Fibroblast of lung (primary cell): ENCODE data around the gene CD58.

ENCODE experiments used
- CTCF ChIP-seq, 2 donors: IDR thresholded peaks in 1 of 2; conservative IDR thresholded peaks in 1 of 2; 1 replicate in 1 of 2; 2 replicates in 1 of 2; pipeline ENCODE4 v1.5.1; 2011 to 2012; ENCODE audit warnings: low read length in 2 of 2, control low read depth in 1 of 2, inconsistent platforms in 1 of 2, low read depth in 1 of 2, mild to moderate bottlenecking in 1 of 2
- EZH2 ChIP-seq: IDR thresholded peaks from 2 replicates; pipeline ENCODE4 v1.5.1; 2012; ENCODE audit warnings: low read length, control low read depth, mild to moderate bottlenecking; ENCODE audit errors: missing control alignments

- TF ChIP-seq CTCF (conservative IDR thresholded peaks at IDR 0.05 in 1 of 2, IDR thresholded peaks at IDR 0.05 in 1 of 2; ENCODE audit: low read depth in 1 of 2, low read length in 2 of 2) (no peak), EZH2 (no peak)
Measured at GRCh38 chr1:116477429-116477828, 93.4 kb downstream of the CD58 start.
